DND-41 (cell line): ENCODE results near the gene MALRD1.

ENCODE experiments used
- ATAC-seq: fragments of 200-7000 bp; cut with Tn5 transposase; 3 replicates; pipeline ENCODE4 v1.9.1; 2021; ENCODE audit warnings: low read depth; ENCODE audit not compliant: insufficient read depth
- DNase-seq: peaks from one replicate; pipeline ENCODE4 v3.0.0-alpha.2; 2020
- H2AFZ ChIP-seq: 2 replicates; pipeline ENCODE4 v1.6.0; 2012; ENCODE audit warnings: low read depth, low read length
- H3K27ac ChIP-seq: 2 replicates; pipeline ENCODE4 v1.5.1; 2012; ENCODE audit warnings: low read length, inconsistent platforms
- H3K27me3 ChIP-seq: fragments of 200-600 bp; sonication (generic); 2 replicates; pipeline ENCODE4 v1.6.0; 2012; ENCODE audit warnings: low read length, mild to moderate bottlenecking, inconsistent platforms; ENCODE audit not compliant: insufficient read depth, poor library complexity
- H3K36me3 ChIP-seq: 2 replicates; pipeline ENCODE4 v1.5.1; 2012; ENCODE audit warnings: low read length, inconsistent platforms; ENCODE audit not compliant: insufficient read depth
- H3K4me1 ChIP-seq: 2 replicates; pipeline ENCODE4 v1.5.1; 2012; ENCODE audit warnings: mild to moderate bottlenecking, low read length; ENCODE audit not compliant: insufficient read depth
- H3K4me2 ChIP-seq: 2 replicates; pipeline ENCODE4 v1.6.0; 2012; ENCODE audit warnings: mild to moderate bottlenecking, moderate library complexity, low read length, inconsistent platforms; ENCODE audit not compliant: insufficient read depth
- H3K4me3 ChIP-seq, 2 experiments: fragments of 200-600 bp in 1 of 2; shearing (Covaris generic) in 1 of 2; 2 replicates each; pipeline ENCODE4 v1.5.1; 2012 to 2016; ENCODE audit warnings: inconsistent platforms in 2 of 2, low read length in 2 of 2, mild to moderate bottlenecking in 2 of 2, low read depth in 1 of 2, moderate library complexity in 1 of 2
- H3K79me2 ChIP-seq: 2 replicates; pipeline ENCODE4 v1.6.0; 2012; ENCODE audit warnings: low read length, inconsistent platforms; ENCODE audit not compliant: insufficient read depth
- H3K9ac ChIP-seq: 2 replicates; pipeline ENCODE4 v1.6.0; 2012; ENCODE audit warnings: low read depth, mild to moderate bottlenecking, inconsistent platforms, low read length, moderate library complexity
- H3K9me3 ChIP-seq: 2 replicates; pipeline ENCODE4 v1.5.1; 2012; ENCODE audit warnings: low read length, moderate library complexity, mild to moderate bottlenecking, inconsistent platforms; ENCODE audit not compliant: insufficient read depth, severe bottlenecking
- H4K20me1 ChIP-seq: 2 replicates; pipeline ENCODE4 v1.6.0; 2012; ENCODE audit warnings: low read length; ENCODE audit not compliant: insufficient read depth
- CTCF ChIP-seq: IDR thresholded peaks from 2 replicates; pipeline ENCODE4 v1.5.1; 2012; ENCODE audit warnings: borderline replicate concordance, low read length, moderate library complexity, mild to moderate bottlenecking; ENCODE audit not compliant: poor library complexity, severe bottlenecking; ENCODE audit errors: extremely low read depth
- EZH2 ChIP-seq: IDR thresholded peaks from 3 replicates; pipeline ENCODE4 v1.6.1; 2012; ENCODE audit warnings: borderline replicate concordance, low read depth, mild to moderate bottlenecking, moderate library complexity, low read length, inconsistent platforms; ENCODE audit not compliant: severe bottlenecking

Gene MALRD1

GRCh38 chr10:19578571-19578970, 530.0 kb downstream of the MALRD1 start:
- Histone ChIP-seq H3K9me3 (no peaks in the 10 kb centered on the region), H3K4me1 (no peaks in the 10 kb centered on the region), H3K27me3 (no peaks in the 10 kb centered on the region), H3K79me2 (no peaks in the 10 kb centered on the region), H4K20me1 (no peaks in the 10 kb centered on the region), H3K4me2 (no peak overlapping the region), H3K36me3 (no peaks in the 10 kb centered on the region), H3K4me3 (no peak overlapping the region), H2AFZ (no peak overlapping the region), H3K9ac (no peak overlapping the region), H3K27ac (no peak overlapping the region)
- DNase-seq (no peak), ATAC-seq (no peak)
- TF ChIP-seq EZH2 (no peak), CTCF (no peak)

- H3K27ac ChIP-seq = no peak overlapping the region
- H2AFZ ChIP-seq = no peak overlapping the region
- H3K27me3 ChIP-seq = no peaks in the 10 kb centered on the region
- H4K20me1 ChIP-seq = no peaks in the 10 kb centered on the region
- H3K9me3 ChIP-seq = no peaks in the 10 kb centered on the region
- H3K36me3 ChIP-seq = no peaks in the 10 kb centered on the region
- DNase-seq (no peak), ATAC-seq (no peak)
- TF ChIP-seq CTCF (no peak), EZH2 (no peak)
- no peak overlapping the region for H3K4me3 ChIP-seq
- H3K4me1 ChIP-seq = no peaks in the 10 kb centered on the region
- H3K79me2 ChIP-seq = no peaks in the 10 kb centered on the region
- no peak overlapping the region for H3K9ac ChIP-seq
- no peak overlapping the region for H3K4me2 ChIP-seq
These were observed 531.4 kb downstream of the MALRD1 start for GRCh38 chr10:19579761-19580545.

- TF ChIP-seq CTCF (no peak), EZH2 (no peak)
- ATAC-seq = no peak
These were observed 532.1 kb downstream of the MALRD1 start for GRCh38 chr10:19580691-19581090.

GRCh38 chr10:19588608-19589007, 540.0 kb downstream of the MALRD1 start:
- Histone ChIP-seq H3K27ac (no peak overlapping the region), H3K4me3 (no peak overlapping the region), H3K79me2 (no peaks in the 10 kb centered on the region), H3K9me3 (no peaks in the 10 kb centered on the region), H3K4me1 (no peaks in the 10 kb centered on the region), H3K27me3 (no peaks in the 10 kb centered on the region), H3K4me2 (no peak overlapping the region), H3K9ac (no peak overlapping the region), H2AFZ (no peak overlapping the region), H3K36me3 (no peaks in the 10 kb centered on the region), H4K20me1 (no peaks in the 10 kb centered on the region)
- no peak for TF ChIP-seq CTCF
- no peak for ATAC-seq
- DNase-seq = no peak

More at GRCh38 chr10:19580691-19581090, 532.1 kb downstream of the MALRD1 start:
- Histone ChIP-seq H3K36me3 (no peaks in the 10 kb centered on the region), H3K4me1 (no peaks in the 10 kb centered on the region), H3K4me2 (no peak overlapping the region), H3K27ac (no peak overlapping the region), H3K4me3 (no peak overlapping the region), H2AFZ (no peak overlapping the region), H3K27me3 (no peaks in the 10 kb centered on the region), H4K20me1 (no peaks in the 10 kb centered on the region), H3K9me3 (no peaks in the 10 kb centered on the region), H3K79me2 (no peaks in the 10 kb centered on the region), H3K9ac (no peak overlapping the region)
- no peak for DNase-seq
